ENCODE measurements around the gene ARHGAP26. TPM values are rescaled to one million over a fixed set of nuclear protein-coding genes. Genes with fewer than 3 reads are reported as not detected.
"Not testable (repeated sequence)": the region's sequence is repeated elsewhere in the genome, so short reads cannot be mapped to it uniquely, and the experiment has no call there.

The ARHGAP26 gene
- total and polyA plus RNA-seq, 7 donors = 5.4 to 25.5 (median 19.1) TPM

GRCh38 chr5:143114481-143114880, 344.3 kb downstream of the ARHGAP26 start:
- H3K4me3 ChIP-seq = no peak overlapping the region
- no peaks in the 10 kb centered on the region for H3K9me3 ChIP-seq
- no peak overlapping the region for H3K27ac ChIP-seq
- H3K36me3 ChIP-seq = no peaks in the 10 kb centered on the region
- intact Hi-C loops (cut with DNase I) = no loop called here
- TF ChIP-seq, protein P1, sequence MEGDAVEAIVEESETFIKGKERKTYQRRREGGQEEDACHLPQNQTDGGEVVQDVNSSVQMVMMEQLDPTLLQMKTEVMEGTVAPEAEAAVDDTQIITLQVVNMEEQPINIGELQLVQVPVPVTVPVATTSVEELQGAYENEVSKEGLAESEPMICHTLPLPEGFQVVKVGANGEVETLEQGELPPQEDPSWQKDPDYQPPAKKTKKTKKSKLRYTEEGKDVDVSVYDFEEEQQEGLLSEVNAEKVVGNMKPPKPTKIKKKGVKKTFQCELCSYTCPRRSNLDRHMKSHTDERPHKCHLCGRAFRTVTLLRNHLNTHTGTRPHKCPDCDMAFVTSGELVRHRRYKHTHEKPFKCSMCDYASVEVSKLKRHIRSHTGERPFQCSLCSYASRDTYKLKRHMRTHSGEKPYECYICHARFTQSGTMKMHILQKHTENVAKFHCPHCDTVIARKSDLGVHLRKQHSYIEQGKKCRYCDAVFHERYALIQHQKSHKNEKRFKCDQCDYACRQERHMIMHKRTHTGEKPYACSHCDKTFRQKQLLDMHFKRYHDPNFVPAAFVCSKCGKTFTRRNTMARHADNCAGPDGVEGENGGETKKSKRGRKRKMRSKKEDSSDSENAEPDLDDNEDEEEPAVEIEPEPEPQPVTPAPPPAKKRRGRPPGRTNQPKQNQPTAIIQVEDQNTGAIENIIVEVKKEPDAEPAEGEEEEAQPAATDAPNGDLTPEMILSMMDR (IDR thresholded peaks at IDR 0.05) = no peak
- TF ChIP-seq POLR2A (IDR thresholded peaks at IDR 0.05) = no peak
- no peak for TF ChIP-seq POLR2AphosphoS5 (IDR thresholded peaks at IDR 0.05)
- no peak for TF ChIP-seq EP300 (IDR thresholded peaks at IDR 0.05)
- H3K4me1 ChIP-seq = peaks cover 0 to 18% (median 7%) of the 10 kb centered on the region in 4 donors
- no peak for DNase-seq
- WGBS, 2 donors = 49 to 72% methylated on average over 2 of the region's 2 CpGs
- no peaks in the 10 kb centered on the region for H3K27me3 ChIP-seq

- Histone ChIP-seq H3K9me3 (no peaks in the 10 kb centered on the region), H3K4me3 (no peak overlapping the region), H3K27me3 (no peaks in the 10 kb centered on the region), H3K27ac (no peak overlapping the region), H3K36me3 (no peaks in the 10 kb centered on the region), H3K4me1 (peaks cover 0 to 23% (median 12%) of the 10 kb centered on the region in 4 donors)
- no peak for DNase-seq
- no peak for TF ChIP-seq EP300 (IDR thresholded peaks at IDR 0.05)
- TF ChIP-seq POLR2AphosphoS5 (IDR thresholded peaks at IDR 0.05) = no peak
- TF ChIP-seq POLR2A (IDR thresholded peaks at IDR 0.05) = no peak
- TF ChIP-seq, protein P1 (IDR thresholded peaks at IDR 0.05) = no peak
- WGBS, 2 donors = 85 to 87% methylated on average over 2 of the region's 2 CpGs
- intact Hi-C loops (cut with DNase I) = no loop called here
These were observed 345.2 kb downstream of the ARHGAP26 start for GRCh38 chr5:143115381-143115780.

- Histone ChIP-seq H3K4me1 (peaks cover 0 to 18% (median 12%) of the 10 kb centered on the region in 4 donors), H3K36me3 (no peaks in the 10 kb centered on the region), H3K4me3 (no peak overlapping the region), H3K27ac (no peak overlapping the region), H3K9me3 (no peaks in the 10 kb centered on the region), H3K27me3 (no peaks in the 10 kb centered on the region)
- no peak for DNase-seq
- no peak for TF ChIP-seq POLR2A (IDR thresholded peaks at IDR 0.05)
- whole genome bisulfite sequencing, 2 donors = 91 to 95% methylated on average over 4 of the region's 4 CpGs
- intact Hi-C loops (cut with DNase I) = no loop called here
These were observed 346.6 kb downstream of the ARHGAP26 start for GRCh38 chr5:143116814-143117213.

DNA sequence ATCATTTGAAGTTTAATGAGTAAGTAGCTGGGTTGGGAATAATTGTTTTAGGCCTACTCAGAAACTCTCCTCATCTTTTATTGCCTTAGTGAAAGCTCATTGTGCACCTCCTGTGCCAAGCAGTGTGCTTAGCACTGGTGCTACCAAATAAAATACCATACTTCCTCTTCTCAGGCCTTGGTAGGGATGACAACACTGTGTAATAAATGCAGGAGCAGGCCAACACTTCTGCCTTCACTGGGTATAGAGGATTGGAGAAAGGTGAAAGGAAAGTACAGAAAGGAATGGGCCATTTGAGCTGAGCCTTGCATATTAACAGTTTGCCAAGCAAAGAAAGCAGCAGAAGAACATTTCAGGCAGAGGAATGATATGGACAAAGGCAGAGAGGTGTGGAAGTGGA, 347.6 kb downstream of the ARHGAP26 start:
- Histone ChIP-seq H3K9me3 (no peaks in the 10 kb centered on the region), H3K4me1 (peaks cover 0 to 18% (median 12%) of the 10 kb centered on the region in 4 donors), H3K27ac (no peak overlapping the region), H3K4me3 (no peak overlapping the region), H3K36me3 (no peaks in the 10 kb centered on the region), H3K27me3 (no peaks in the 10 kb centered on the region)
- DNase-seq = no peak
- TF ChIP-seq, protein P1 (IDR thresholded peaks at IDR 0.05) = no peak
- no peak for TF ChIP-seq POLR2A (IDR thresholded peaks at IDR 0.05)
- no peak for TF ChIP-seq POLR2AphosphoS5 (IDR thresholded peaks at IDR 0.05)
- no peak for TF ChIP-seq EP300 (IDR thresholded peaks at IDR 0.05)
- intact Hi-C loops (cut with DNase I) = no loop called here

DNA sequence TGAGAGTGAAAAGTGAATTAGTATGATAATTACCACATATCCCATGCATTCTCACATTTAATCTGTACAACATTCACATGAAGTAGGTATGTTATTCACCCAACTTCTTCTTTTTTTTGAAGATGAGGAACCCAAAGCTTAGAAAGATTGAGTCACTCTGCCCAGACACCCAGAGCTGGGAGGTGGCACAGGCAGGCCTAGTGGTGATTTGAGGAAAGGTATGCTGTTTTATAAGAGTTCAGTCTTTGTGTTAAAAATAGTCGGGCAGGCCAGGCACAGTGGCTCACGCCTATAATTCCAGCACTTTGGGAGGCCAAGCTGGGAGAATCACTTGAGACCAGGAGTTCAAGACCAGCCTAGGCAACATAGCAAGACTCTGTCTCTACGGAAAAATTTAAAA, 348.0 kb downstream of the ARHGAP26 start:
- H3K4me3 ChIP-seq = no peak overlapping the region

DNA sequence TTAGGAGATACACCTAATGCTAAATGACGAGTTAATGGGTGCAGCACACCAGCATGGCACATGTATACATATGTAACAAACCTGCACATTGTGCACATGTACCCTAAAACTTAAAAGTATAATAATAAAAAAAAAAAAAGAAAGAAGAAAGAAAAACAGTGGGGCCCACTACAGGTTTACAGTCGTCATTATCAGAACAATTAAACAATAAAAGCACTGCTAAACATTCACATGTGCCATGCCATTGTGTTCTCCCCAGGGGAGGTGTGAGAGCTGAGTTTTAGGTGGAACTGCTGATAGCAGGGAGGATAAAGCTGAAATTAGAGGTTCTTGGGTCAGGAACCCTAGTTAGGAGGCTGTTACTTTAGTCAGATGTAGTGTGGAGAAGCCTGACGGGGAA, 348.6 kb downstream of the ARHGAP26 start:
- H3K27me3 ChIP-seq; H3K36me3 ChIP-seq; H3K9me3 ChIP-seq; DNase-seq; H3K4me3 ChIP-seq; H3K27ac ChIP-seq; intact Hi-C loops (cut with DNase I): not testable (repeated sequence)
- 11 to 67% methylated on average over 3 of the region's 3 CpGs for WGBS, 2 donors
- peaks cover 0 to 18% (median 12%) of the 10 kb centered on the region in 4 donors for H3K4me1 ChIP-seq

More for the DNA sequence above, 348.0 kb downstream of the ARHGAP26 start:
- H3K27ac ChIP-seq = no peak overlapping the region
- 68 to 86% methylated on average over 3 of the region's 3 CpGs for WGBS, 2 donors
- no peak for DNase-seq
- no peak for TF ChIP-seq EP300 (IDR thresholded peaks at IDR 0.05)
- no peak for TF ChIP-seq POLR2AphosphoS5 (IDR thresholded peaks at IDR 0.05)
- no peak for TF ChIP-seq POLR2A (IDR thresholded peaks at IDR 0.05)
- TF ChIP-seq, protein P1 (IDR thresholded peaks at IDR 0.05) = no peak
- H3K36me3 ChIP-seq = no peaks in the 10 kb centered on the region
- no peaks in the 10 kb centered on the region for H3K9me3 ChIP-seq
- intact Hi-C loops (cut with DNase I) = no loop called here
- H3K4me1 ChIP-seq = peaks cover 0 to 18% (median 12%) of the 10 kb centered on the region in 4 donors
- no peaks in the 10 kb centered on the region for H3K27me3 ChIP-seq

All from sigmoid colon (tissue), 7 donors.